RWPE2 (cell line): ENCODE results near the gene TDRD10.

Source experiments
- ATAC-seq: fragments of 200-7000 bp; cut with Tn5 transposase; 3 replicates; pipeline ENCODE4 v1.9.1; 2021; ENCODE audit warnings: low read depth
- DNase-seq: peaks from one replicate; pipeline ENCODE4 v3.0.0-alpha.2; 2020; ENCODE audit warnings: low spot score
- H3K27ac ChIP-seq: fragments of 450-650 bp; 2 replicates; pipeline ENCODE4 v1.5.1; 2017; ENCODE audit warnings: mild to moderate bottlenecking; ENCODE audit not compliant: poor library complexity, severe bottlenecking
- H3K27me3 ChIP-seq: fragments of 250-450 bp; sonication (Bioruptor Pico); 2 replicates; pipeline ENCODE4 v1.5.1; 2021; ENCODE audit warnings: mild to moderate bottlenecking, moderate library complexity; ENCODE audit not compliant: insufficient read depth, poor library complexity, severe bottlenecking
- H3K36me3 ChIP-seq: fragments of 250-450 bp; sonication (Bioruptor Pico); 2 replicates; pipeline ENCODE4 v1.5.1; 2020; ENCODE audit warnings: low read depth, mild to moderate bottlenecking, moderate library complexity
- H3K4me1 ChIP-seq: fragments of 250-450 bp; sonication (Bioruptor Pico); 2 replicates; pipeline ENCODE4 v1.5.1; 2021; ENCODE audit warnings: mild to moderate bottlenecking, moderate library complexity; ENCODE audit not compliant: insufficient read depth, poor library complexity, severe bottlenecking
- H3K4me3 ChIP-seq: fragments of 250-450 bp; sonication (Bioruptor Pico); 2 replicates; pipeline ENCODE4 v1.5.1; 2021; ENCODE audit warnings: mild to moderate bottlenecking, moderate library complexity; ENCODE audit not compliant: severe bottlenecking
- H3K9me3 ChIP-seq: fragments of 250-450 bp; sonication (Bioruptor Pico); 2 replicates; pipeline ENCODE4 v1.5.1; 2021; ENCODE audit warnings: mild to moderate bottlenecking, moderate library complexity; ENCODE audit not compliant: severe bottlenecking
- TF ChIP-seq, protein P1 (sequence below): fragments of 450-650 bp; IDR thresholded peaks from one replicate; pipeline ENCODE4 v1.5.1; 2017; ENCODE audit warnings: mild to moderate bottlenecking, moderate library complexity; ENCODE audit not compliant: poor library complexity, severe bottlenecking

Gene TDRD10

DNA sequence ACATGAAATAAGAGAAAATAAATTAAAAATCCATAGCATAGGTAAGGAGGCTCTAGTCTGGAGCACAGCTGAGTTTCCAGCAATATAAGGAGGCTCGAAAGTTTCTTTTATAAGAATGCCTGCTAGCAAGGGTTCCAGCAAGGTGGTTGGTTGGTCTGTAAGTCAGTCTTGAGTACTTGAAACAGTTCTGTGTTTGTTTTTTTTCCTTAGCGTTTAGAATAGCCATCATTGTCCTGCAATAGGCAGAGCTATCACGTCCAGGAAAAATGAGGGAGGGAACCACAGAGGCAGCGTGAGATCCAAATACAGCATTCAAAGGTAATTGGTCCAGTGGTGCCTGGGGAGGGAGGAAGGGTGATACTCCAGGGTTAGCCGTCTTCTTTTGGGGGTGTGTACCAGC is 48.1 kb downstream of the TDRD10 start:
- DNase-seq, result no peak
- TF ChIP-seq, protein P1, sequence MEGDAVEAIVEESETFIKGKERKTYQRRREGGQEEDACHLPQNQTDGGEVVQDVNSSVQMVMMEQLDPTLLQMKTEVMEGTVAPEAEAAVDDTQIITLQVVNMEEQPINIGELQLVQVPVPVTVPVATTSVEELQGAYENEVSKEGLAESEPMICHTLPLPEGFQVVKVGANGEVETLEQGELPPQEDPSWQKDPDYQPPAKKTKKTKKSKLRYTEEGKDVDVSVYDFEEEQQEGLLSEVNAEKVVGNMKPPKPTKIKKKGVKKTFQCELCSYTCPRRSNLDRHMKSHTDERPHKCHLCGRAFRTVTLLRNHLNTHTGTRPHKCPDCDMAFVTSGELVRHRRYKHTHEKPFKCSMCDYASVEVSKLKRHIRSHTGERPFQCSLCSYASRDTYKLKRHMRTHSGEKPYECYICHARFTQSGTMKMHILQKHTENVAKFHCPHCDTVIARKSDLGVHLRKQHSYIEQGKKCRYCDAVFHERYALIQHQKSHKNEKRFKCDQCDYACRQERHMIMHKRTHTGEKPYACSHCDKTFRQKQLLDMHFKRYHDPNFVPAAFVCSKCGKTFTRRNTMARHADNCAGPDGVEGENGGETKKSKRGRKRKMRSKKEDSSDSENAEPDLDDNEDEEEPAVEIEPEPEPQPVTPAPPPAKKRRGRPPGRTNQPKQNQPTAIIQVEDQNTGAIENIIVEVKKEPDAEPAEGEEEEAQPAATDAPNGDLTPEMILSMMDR, result no peak
- Histone ChIP-seq H3K27ac (no peak overlapping the region), H3K4me1 (no peaks in the 10 kb centered on the region), H3K9me3 (no peaks in the 10 kb centered on the region), H3K27me3 (no peaks in the 10 kb centered on the region), H3K36me3 (peaks cover 60% of the 10 kb centered on the region), H3K4me3 (no peak overlapping the region)
- no peak for ATAC-seq

DNA sequence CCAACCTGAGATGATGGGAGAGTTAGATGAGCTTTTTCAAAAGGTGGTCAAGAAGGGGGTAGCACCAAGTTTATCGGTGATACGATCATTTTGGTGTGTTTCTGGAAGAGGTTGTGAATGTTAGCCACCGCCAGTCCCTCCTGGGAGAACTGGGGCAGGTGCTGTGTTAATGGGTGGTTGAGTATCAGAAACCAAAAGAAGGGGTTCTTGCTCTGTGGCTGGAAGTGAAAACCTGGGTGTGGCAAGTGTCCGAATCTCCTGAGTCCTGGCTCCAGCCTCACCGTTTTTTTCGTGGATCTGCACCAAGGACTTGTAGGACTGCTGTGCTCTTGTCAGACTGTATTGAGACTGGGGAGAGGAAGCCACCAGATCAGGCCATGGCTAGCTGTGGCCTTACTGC is 48.6 kb downstream of the TDRD10 start:
- ATAC-seq (no peak), DNase-seq (no peak)
- H3K27me3 ChIP-seq, result no peaks in the 10 kb centered on the region
- no peak overlapping the region for H3K4me3 ChIP-seq
- H3K27ac ChIP-seq, result no peak overlapping the region
- peaks cover 66% of the 10 kb centered on the region for H3K36me3 ChIP-seq
- TF ChIP-seq, protein P1, result no peak
- H3K4me1 ChIP-seq, result no peaks in the 10 kb centered on the region
- H3K9me3 ChIP-seq, result no peaks in the 10 kb centered on the region

DNA sequence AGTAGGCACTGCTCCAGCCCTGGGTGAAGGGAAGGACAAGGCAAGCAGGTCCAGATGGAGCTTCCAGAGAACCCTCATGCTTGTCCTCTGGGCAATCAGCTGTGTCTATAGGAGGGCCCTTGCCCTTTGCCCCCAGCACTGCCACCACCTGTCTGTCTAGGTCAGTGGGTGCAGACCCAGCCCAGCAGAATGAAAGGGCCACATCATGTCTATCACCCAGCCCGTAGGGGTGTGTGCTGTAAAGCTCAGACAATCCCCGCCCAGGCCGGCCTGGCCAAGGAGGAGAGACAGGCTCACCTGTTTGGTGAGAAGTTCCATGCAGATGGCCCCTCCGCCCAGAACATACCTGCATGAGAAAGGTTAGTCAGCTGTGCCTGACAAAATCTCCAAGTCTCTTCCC is 49.5 kb downstream of the TDRD10 start:
- no peaks in the 10 kb centered on the region for H3K9me3 ChIP-seq
- H3K4me3 ChIP-seq, result no peak overlapping the region
- no peak overlapping the region for H3K27ac ChIP-seq
- H3K27me3 ChIP-seq, result no peaks in the 10 kb centered on the region
- TF ChIP-seq, protein P1, result no peak
- H3K4me1 ChIP-seq, result peaks cover 3% of the 10 kb centered on the region
- ATAC-seq (no peak), DNase-seq (no peak)
- peaks cover 72% of the 10 kb centered on the region for H3K36me3 ChIP-seq

DNA sequence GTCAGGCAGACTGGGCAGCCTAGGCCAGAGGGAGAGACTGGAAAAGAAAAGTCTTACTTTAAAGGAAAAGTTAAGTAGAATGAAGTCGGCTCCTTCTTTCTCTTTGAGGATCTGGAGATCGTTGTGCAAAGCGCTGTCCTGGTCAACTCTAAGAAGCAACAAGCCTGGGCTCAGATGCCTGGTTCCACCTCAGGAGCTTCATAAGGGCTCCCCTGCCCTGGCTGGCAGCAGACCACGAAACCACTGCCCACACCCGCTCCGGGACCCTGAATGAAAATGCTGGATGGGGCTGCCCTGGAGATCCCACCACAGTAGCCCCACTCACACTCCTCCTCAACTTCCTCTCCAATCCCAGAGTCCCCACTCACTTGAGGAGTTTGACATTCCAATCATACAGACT is 50.0 kb downstream of the TDRD10 start:
- Histone ChIP-seq H3K4me3 (no peak overlapping the region), H3K27ac (no peak overlapping the region), H3K36me3 (peaks cover 72% of the 10 kb centered on the region), H3K4me1 (peaks cover 8% of the 10 kb centered on the region), H3K9me3 (no peaks in the 10 kb centered on the region), H3K27me3 (no peaks in the 10 kb centered on the region)
- DNase-seq (no peak), ATAC-seq (no peak)
- TF ChIP-seq, protein P1, result no peak

DNA sequence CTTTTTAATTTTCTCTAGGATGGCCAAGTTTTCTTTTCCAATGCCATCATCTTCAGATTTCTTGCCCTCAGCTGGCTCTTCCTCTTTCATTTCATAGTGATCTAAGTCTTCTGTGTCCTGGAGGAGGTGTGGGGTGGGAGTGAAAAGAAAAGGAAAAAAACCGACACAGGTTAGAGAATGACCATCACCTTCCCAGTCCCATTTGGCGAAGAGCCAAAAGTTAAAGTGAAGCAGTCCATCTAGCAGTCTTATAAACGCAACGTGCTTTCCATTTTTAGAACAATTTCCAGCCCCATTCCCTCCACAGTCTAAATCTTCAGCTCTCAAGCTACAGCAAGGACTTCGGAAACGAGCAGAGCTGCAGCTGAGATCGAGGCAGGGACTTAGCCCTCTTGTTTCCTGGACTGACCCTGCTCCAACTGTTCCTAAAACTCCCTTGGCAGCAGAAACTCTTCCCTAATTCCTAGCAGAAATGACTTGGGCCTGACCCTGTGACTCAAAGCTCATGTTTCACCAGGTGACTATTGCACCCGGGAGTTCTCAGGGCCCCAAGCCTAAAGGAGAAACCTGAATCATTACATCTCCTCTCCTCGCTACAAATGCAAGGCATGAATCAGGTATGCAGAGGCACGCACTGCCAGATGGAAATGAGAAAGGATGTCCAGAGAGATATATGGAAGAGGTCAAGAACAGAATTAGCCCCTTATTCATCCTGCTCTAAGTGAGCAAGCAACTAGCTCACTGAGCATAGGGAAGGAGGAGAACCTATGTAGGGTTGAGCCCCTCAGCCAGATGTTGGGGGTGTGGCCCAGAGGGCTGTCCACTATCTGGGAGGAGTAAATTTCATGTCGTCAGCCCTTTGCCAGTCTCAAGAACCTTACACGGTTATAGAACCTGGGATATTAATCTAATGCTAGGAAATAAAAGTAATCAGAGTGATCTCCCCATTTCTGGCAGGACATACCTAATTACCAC is 51.3 kb downstream of the TDRD10 start:
- Histone ChIP-seq H3K4me3 (no peak overlapping the region), H3K36me3 (peaks cover 72% of the 10 kb centered on the region), H3K27me3 (no peaks in the 10 kb centered on the region), H3K9me3 (no peaks in the 10 kb centered on the region), H3K4me1 (peaks cover 8% of the 10 kb centered on the region), H3K27ac (no peak overlapping the region)
- TF ChIP-seq, protein P1, result no peak
- ATAC-seq (no peak), DNase-seq (no peak)
